SU-DHL-6 (cell line): ENCODE results near the gene MUC6.

Source experiments
- EZH2phosphoT487 ChIP-seq: fragments of 200-600 bp; sonication (generic), shearing (Covaris generic); conservative IDR thresholded peaks from 2 replicates; pipeline ENCODE4 v1.6.1; 2018; ENCODE audit warnings: mild to moderate bottlenecking, antibody characterized with exemption, low read length, moderate library complexity, mixed read lengths
- TF ChIP-seq, protein P1 (sequence below): fragments of 200-600 bp; sonication (generic); IDR thresholded peaks from one replicate; pipeline ENCODE4 v1.5.1; 2017; ENCODE audit warnings: antibody characterized with exemption, mild to moderate bottlenecking, low read length, moderate library complexity; ENCODE audit not compliant: insufficient read depth, poor library complexity, severe bottlenecking

GRCh38 chr11:984546-984945, 52.0 kb downstream of the MUC6 start:
- TF ChIP-seq, protein P1, sequence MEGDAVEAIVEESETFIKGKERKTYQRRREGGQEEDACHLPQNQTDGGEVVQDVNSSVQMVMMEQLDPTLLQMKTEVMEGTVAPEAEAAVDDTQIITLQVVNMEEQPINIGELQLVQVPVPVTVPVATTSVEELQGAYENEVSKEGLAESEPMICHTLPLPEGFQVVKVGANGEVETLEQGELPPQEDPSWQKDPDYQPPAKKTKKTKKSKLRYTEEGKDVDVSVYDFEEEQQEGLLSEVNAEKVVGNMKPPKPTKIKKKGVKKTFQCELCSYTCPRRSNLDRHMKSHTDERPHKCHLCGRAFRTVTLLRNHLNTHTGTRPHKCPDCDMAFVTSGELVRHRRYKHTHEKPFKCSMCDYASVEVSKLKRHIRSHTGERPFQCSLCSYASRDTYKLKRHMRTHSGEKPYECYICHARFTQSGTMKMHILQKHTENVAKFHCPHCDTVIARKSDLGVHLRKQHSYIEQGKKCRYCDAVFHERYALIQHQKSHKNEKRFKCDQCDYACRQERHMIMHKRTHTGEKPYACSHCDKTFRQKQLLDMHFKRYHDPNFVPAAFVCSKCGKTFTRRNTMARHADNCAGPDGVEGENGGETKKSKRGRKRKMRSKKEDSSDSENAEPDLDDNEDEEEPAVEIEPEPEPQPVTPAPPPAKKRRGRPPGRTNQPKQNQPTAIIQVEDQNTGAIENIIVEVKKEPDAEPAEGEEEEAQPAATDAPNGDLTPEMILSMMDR, result no peak
- no peak for TF ChIP-seq EZH2phosphoT487
